GM13977 (cell line): Measurements from ENCODE around the gene BCL7A.

Experiments
- DNase-seq: peaks from one replicate; pipeline ENCODE4 v3.0.0; 2012; ENCODE audit warnings: low spot score
- in situ Hi-C: fragments of 300-500 bp; cut with MboI; formaldehyde crosslinking; loops from one replicate; pipeline ENCODE4 v1.12.0; 2022; ENCODE audit warnings: low sequenced_read_pairs, low pct_unique_long_range_greater_than_20kb, mixed read lengths, inconsistent platforms; ENCODE audit not compliant: unreplicated experiment
- TF ChIP-seq, protein P1 (sequence below): IDR thresholded peaks from 2 replicates; pipeline ENCODE4 v1.5.1; 2012; ENCODE audit warnings: mild to moderate bottlenecking, control low read depth; ENCODE audit not compliant: insufficient read depth; ENCODE audit errors: extremely low read depth, missing control alignments

BCL7A gene

GRCh38 chr12:121990114-121990647, 31.5 kb upstream of the BCL7A start:
- in situ Hi-C loops = no loop called here
- no peak for DNase-seq
- TF ChIP-seq, protein P1, sequence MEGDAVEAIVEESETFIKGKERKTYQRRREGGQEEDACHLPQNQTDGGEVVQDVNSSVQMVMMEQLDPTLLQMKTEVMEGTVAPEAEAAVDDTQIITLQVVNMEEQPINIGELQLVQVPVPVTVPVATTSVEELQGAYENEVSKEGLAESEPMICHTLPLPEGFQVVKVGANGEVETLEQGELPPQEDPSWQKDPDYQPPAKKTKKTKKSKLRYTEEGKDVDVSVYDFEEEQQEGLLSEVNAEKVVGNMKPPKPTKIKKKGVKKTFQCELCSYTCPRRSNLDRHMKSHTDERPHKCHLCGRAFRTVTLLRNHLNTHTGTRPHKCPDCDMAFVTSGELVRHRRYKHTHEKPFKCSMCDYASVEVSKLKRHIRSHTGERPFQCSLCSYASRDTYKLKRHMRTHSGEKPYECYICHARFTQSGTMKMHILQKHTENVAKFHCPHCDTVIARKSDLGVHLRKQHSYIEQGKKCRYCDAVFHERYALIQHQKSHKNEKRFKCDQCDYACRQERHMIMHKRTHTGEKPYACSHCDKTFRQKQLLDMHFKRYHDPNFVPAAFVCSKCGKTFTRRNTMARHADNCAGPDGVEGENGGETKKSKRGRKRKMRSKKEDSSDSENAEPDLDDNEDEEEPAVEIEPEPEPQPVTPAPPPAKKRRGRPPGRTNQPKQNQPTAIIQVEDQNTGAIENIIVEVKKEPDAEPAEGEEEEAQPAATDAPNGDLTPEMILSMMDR = no peak

GRCh38 chr12:121990692-121991603, 30.7 kb upstream of the BCL7A start:
- peak; percentile 82 for DNase-seq
- TF ChIP-seq, protein P1 = no peak
- in situ Hi-C loops = no loop called here

DNA sequence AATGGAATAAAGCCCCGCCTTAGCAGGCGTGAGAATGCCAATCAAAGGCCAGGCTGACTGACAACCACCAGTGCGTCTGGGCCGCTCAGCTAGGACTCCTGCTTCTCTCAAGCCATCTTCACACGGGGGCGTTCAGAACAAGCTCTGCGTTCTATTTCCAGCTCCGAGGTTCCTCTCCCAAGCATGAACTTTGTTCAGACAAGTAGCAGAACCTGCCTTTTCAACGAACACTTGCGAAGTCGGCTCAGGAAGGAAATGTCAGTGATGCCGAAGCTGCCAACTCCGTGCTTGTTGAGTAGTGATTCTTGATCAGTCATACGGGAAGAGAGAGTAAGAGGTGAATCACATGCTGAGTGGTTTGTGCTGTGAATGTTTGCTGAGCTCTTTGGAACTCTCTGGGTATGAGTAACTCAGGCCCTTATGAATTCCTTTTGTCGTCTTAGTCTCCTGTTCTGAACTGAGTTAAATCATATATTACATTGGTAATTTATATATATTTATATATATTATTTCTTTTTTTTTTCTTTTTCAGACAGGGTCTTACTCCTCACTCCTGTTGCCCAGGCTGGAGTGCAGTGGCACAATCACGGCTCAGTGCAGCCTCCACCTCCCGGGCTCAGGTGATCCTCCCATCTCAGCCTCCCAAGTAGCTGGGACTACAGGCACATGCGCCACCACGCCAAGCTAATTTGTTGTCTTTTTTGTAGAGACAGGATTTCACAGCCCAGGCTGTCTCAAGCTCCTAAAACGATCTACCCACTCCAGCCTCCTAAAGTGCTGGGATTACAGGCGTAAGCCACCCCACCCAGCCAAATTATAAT, 29.4 kb upstream of the BCL7A start:
- TF ChIP-seq, protein P1 = no peak
- peak; percentile 86 for DNase-seq
- in situ Hi-C loops = no loop called here

DNA sequence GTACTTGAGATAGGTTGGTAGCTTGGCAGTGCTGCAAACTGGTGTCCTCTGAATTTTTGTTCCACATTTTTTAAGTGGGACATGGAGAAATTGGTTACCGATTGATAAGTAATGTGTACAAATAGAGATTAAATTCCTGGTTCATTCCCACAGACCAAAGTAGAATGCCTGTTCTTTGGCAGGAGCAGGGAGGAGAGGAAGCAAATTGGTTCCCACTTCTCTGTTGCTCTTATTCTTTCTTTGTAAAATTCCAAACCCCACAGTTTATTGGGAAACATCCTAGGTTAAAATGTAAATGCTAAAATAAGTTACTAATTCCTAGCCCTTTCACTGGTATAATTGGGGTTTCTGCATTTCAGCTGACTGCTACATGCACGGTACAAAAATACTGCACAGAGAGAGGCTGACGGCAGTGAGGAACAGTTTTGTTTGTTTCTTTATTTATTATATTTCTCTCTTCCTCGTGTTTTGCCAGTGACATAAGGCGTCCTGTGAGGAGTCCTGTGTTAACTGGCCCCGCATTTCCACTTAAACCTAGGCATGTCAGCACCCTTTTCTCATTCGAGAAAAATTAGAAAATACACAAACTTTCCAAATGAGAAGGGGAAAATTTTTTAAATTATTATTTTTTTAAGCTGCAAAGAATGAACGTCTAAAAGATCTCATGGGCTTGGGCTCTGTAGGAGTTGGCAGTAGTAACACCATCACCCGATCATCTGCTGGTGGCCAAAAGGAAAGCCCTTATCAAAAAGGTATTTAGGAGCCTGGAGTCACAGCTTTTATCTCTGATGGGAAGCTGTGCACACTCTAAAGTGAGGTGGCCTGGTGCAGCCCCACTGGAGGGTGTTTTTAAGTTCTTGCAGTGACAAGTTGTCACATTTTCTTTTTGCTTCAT, 25.4 kb upstream of the BCL7A start:
- in situ Hi-C loops = no loop called here
- TF ChIP-seq, protein P1 = no peak
- no peak for DNase-seq

- in situ Hi-C loops = no loop called here
- DNase-seq = no peak
- TF ChIP-seq, protein P1 = no peak
These were observed 24.6 kb upstream of the BCL7A start for GRCh38 chr12:121996945-121997612.
